Cardiac fibroblast (primary cell): ENCODE measurements around the gene BBX.

Source experiments
- DNase-seq, 2 donors: peaks; one replicate each; pipeline versions ENCODE4 v3.0.0 to v3.0.0-alpha.2; 2010; ENCODE audit warnings: low read depth in 2 of 2
- H3K4me3 ChIP-seq, 2 donors: replicated peaks in 1 of 2; 1 replicate in 1 of 2; 2 replicates in 1 of 2; pipeline ENCODE4 v1.5.1; 2011; ENCODE audit warnings: low read depth in 2 of 2, low read length in 2 of 2, mild to moderate bottlenecking in 2 of 2, moderate library complexity in 1 of 2
- TF ChIP-seq, protein P1 (sequence below): IDR thresholded peaks from one replicate; pipeline ENCODE4 v1.5.1; 2011; ENCODE audit warnings: low read depth, mild to moderate bottlenecking, low read length, inconsistent platforms

The BBX gene

DNA sequence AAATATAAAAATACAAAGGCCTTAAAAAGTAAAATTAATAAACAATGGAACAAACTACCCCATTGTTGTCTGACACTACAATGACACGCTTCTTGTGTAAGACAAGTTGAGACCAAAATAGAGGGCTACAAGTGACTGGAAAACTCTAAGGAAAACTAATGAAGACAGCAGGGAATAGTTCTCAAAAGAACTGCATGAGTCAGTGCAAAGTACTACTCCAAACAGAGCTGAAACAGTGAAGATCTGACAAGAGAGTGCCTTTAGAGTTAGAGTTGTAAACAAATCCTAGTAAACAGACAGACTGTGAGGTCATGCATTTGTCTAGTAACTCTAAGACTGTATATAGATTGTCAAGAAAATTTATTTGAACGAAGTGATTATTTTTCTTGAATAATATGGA is 233.9 kb downstream of the BBX start:
- peak in 1 of 2 donors; percentile 19 for DNase-seq
- TF ChIP-seq, protein P1, sequence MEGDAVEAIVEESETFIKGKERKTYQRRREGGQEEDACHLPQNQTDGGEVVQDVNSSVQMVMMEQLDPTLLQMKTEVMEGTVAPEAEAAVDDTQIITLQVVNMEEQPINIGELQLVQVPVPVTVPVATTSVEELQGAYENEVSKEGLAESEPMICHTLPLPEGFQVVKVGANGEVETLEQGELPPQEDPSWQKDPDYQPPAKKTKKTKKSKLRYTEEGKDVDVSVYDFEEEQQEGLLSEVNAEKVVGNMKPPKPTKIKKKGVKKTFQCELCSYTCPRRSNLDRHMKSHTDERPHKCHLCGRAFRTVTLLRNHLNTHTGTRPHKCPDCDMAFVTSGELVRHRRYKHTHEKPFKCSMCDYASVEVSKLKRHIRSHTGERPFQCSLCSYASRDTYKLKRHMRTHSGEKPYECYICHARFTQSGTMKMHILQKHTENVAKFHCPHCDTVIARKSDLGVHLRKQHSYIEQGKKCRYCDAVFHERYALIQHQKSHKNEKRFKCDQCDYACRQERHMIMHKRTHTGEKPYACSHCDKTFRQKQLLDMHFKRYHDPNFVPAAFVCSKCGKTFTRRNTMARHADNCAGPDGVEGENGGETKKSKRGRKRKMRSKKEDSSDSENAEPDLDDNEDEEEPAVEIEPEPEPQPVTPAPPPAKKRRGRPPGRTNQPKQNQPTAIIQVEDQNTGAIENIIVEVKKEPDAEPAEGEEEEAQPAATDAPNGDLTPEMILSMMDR = no peak

DNA sequence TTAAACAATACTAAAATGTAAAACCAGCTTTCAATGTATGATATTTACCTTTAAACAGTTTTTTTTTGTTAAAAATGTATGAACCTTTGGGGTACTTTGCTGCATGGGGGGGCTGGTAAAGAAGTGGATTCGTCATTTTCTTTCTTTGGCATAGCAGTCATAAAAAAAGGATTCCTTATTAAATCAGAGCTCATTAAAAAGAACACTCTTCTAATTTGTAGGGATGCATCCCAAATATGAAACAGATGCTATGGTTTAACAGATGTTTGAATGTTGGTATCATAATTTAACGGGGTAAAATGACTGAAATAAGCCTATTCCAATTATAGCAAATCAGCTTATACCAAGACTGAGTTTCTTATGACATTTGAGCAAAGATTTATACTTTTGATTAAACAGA is 234.4 kb downstream of the BBX start:
- H3K4me3 ChIP-seq = no peak overlapping the region
- DNase-seq = no peak
- TF ChIP-seq, protein P1 = no peak

More for the DNA sequence above, 233.9 kb downstream of the BBX start:
- no peak overlapping the region for H3K4me3 ChIP-seq

DNA sequence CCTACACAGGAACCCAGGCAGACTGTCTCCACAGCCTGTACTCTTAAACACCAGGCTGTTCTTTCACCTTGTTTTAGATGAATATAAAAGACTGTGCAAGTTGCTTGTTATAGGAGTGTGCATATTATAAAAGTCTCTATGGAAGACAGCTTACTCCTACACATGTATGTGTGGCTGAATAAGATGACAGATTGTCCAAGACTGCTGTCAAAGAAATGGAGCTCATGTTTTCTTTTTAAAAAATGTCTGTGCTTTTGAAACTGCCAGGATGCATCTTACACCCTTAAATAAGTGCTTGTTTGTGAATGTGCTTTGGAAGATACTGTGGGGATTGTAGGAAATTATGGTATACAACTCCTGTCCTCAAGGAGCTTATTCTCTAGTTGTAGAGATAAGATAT is 237.4 kb downstream of the BBX start:
- DNase-seq = no peak
- TF ChIP-seq, protein P1 = no peak
- H3K4me3 ChIP-seq = no peak overlapping the region

DNA sequence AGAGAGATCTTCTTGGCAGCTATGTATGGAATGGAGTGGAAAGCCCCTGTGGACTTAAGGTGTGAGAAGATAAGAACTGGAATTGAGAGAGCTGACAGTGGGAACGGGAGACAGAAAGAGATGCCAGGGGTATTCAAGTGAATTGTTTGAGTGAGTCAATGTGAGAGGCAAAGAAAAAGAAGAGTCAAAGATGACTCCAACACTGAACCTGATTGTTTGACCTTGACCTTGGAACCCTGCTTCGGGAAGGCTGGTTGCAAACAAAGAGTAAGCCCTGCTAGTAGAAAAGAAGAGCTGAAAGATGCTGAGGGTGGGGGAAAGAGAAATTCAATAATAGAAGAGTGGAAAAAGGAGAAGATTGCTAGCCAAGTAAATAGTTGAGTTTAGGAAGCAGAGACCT is 238.6 kb downstream of the BBX start:
- no peak for DNase-seq
- H3K4me3 ChIP-seq = no peak overlapping the region
- TF ChIP-seq, protein P1 = no peak

DNA sequence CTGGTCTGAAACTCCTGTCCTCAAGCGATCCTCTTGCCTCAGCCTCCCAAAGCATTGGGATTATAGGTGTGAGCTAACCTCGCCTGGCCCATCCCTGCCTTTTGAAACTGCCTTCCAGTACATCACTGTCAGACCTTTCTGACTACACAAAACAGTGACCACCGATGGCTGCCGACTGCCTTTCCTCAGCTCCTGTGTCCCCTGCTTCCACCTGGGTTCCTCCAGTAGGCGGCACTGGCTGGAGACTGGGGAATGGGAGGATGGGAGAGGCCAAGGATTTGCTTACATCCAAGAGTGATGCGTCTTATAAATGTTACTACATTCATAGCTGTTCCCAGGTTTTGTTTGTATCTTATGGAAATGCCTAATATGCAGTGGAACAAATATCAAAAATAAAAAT is 242.8 kb downstream of the BBX start:
- H3K4me3 ChIP-seq = no peak overlapping the region
- TF ChIP-seq, protein P1 = no peak
- DNase-seq = no peak

DNA sequence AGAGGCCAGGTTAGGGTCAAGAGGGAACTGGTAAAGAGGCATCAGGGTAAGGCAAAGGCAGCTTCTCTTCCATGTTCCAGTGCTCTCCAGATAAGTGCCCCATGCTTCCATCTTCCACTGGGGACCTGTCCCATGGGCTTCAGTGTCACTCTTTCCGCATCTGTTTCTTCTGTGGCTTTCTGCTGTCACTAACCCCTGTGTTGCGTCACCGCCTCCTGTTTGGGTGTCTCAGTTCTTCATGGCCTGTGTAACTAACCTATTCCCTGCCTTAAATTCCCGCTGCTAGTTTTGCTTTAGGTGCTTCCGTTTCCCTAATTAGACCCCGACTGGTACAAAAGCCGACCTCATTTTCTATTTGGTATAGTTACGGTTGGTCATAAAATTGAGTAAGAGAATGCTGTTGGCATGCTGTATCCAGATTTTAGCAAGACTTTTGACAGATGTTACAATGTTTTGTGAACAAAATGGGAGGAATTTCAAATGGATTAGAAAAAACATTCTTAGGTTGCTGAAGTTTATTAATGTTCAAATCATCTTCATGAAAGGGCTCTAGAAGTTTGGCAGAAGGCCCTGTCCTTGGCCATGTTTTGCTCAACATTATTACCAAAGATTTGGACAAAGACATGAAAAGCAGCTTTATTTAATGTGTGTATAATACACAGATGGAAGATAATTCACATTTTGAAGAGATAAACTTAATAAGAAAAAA is 245.3 kb downstream of the BBX start:
- peak in 1 of 2 donors; percentile 14 for DNase-seq
- no peak overlapping the region for H3K4me3 ChIP-seq
- TF ChIP-seq, protein P1 = no peak

DNA sequence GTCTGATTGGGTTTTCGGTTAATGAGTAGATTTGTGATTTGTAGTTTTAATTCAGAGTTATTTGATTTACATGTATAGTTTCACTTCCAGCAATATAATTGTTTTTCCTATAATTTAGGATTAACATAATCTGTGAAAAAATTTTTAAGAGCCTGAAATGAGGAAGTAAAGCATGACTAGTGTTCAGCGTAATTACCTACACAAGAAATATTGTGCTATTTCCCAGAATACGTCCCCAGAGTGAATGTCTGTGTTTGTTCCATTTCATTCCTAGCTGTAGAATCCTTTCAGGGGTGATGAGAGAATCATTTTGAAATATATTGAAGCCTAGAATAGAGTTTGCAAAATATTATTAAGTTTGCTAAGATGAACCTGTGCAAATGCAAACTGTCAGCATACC is 247.1 kb downstream of the BBX start:
- TF ChIP-seq, protein P1 = no peak
- no peak for DNase-seq
- no peak overlapping the region for H3K4me3 ChIP-seq
